Astrocyte (in vitro differentiated cells and primary cell): ENCODE results near the gene FLNC.

Experiments
- EZH2 ChIP-seq: IDR thresholded peaks from 2 replicates; pipeline ENCODE4 v1.6.1; 2012; ENCODE audit warnings: mild to moderate bottlenecking, low read length, inconsistent platforms; ENCODE audit not compliant: insufficient read depth
- TF ChIP-seq, protein P1 (sequence below): IDR thresholded peaks from 2 replicates; pipeline ENCODE4 v1.5.1; 2011; ENCODE audit warnings: low read depth, mild to moderate bottlenecking, inconsistent platforms, low read length, moderate library complexity; ENCODE audit not compliant: insufficient read depth

DNA sequence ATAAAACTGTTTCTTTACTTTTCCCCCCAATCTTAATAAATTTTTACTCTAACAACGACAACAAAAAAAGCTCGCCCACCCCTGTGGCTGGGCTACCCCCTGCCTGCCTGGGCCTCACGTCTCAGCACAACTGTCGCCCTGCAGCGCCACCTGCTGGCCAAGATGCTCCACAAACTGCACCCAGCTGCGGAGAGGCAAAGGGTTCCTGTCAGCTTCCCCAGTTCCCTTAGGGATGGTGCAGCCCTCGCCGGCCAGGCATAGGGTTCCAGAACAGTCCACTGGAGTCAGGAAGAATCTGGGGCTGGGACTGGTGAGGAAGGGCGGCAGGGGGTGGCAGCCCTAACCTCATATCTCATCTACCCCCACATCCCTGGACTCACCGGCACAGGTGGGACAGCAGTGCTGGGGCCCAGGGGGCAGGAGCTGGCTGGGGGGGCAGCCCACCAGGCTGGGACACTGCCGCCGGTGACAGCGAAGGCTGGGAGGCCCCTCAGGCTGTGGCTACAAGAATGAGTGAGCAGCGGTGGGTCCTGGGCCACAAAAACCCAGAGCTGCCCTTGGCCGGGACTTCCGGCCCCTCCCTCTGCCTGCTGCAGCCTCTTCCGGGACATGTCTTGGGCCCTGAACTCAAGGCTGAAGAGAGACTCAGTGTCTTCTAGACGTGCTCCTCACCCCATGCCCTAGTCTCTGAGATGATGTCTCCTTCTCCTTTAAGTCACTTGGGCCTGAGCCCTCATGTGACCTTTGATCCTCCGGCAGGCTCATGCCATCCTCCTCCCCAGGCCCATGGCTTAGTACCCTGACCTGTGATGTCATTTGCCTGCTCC lies 53.6 kb downstream of the FLNC start:
- TF ChIP-seq, protein P1, sequence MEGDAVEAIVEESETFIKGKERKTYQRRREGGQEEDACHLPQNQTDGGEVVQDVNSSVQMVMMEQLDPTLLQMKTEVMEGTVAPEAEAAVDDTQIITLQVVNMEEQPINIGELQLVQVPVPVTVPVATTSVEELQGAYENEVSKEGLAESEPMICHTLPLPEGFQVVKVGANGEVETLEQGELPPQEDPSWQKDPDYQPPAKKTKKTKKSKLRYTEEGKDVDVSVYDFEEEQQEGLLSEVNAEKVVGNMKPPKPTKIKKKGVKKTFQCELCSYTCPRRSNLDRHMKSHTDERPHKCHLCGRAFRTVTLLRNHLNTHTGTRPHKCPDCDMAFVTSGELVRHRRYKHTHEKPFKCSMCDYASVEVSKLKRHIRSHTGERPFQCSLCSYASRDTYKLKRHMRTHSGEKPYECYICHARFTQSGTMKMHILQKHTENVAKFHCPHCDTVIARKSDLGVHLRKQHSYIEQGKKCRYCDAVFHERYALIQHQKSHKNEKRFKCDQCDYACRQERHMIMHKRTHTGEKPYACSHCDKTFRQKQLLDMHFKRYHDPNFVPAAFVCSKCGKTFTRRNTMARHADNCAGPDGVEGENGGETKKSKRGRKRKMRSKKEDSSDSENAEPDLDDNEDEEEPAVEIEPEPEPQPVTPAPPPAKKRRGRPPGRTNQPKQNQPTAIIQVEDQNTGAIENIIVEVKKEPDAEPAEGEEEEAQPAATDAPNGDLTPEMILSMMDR, result peak; percentile 63
- no peak for TF ChIP-seq EZH2
